Right lobe of liver (tissue), 4 donors: ENCODE results near the gene TRIM45.

Source experiments
- CTCF ChIP-seq, 4 donors: fragments of 200-600 bp in 3 of 4; fragments of 450-650 bp in 1 of 4; IDR thresholded peaks; one replicate each; pipeline versions ENCODE4 v1.5.1 to v1.8.0; 2016 to 2022; ENCODE audit warnings: antibody characterized with exemption in 4 of 4, mild to moderate bottlenecking in 2 of 4
- POLR2A ChIP-seq: fragments of 450-650 bp; IDR thresholded peaks from one replicate; pipeline ENCODE4 v1.6.1; 2017; ENCODE audit warnings: antibody characterized with exemption, mild to moderate bottlenecking
- donor health status: DM: no; HTN: no; CAD: no.
- donor health status: DM: no; HTN: no; CAD: no.
- donor health status: DM: no; HTN: yes; CAD: no.

DNA sequence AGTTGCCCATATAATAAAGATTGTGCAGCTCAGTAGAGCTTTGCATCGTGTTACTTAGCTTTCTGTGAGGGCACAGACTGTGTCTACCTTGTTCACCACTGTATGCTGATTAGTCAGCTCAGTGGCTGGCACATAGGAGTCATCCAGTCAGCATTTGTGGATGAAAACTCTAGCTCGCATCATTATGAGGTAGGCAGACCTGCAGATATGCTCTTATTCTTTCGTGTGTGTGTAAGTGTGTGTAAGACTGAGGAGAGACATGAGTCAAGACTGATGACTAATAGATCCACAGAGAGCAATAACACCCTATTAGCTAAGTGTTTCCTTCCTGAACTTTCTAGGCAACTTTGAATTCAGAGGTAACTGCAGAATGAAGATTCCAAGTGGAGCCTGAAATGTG, 44.3 kb downstream of the TRIM45 start:
- TF ChIP-seq CTCF (IDR thresholded peaks at IDR 0.05) (no peak), POLR2A (no peak)
